Fibroblast of skin of right biceps (primary cell): ENCODE data around the gene RBP3.
A peak's percentile ranks its signal among the peaks of the same experiment; 100 is the strongest.

Experiments
- DNase-seq: peaks from one replicate; pipeline ENCODE4 v3.0.0-alpha.2; 2013

Gene RBP3

GRCh38 chr10:47339186-47339735, 8.9 kb upstream of the RBP3 start:
- DNase-seq, result no peak

GRCh38 chr10:47339759-47340607, 8.2 kb upstream of the RBP3 start:
- DNase-seq, result no peak

- peak; percentile 46 for DNase-seq
These were observed 7.5 kb upstream of the RBP3 start for GRCh38 chr10:47340608-47341170.

GRCh38 chr10:47344996-47345870, 2.9 kb upstream of the RBP3 start:
- no peak for DNase-seq

GRCh38 chr10:47346581-47347302, 1.4 kb upstream of the RBP3 start:
- no peak for DNase-seq

- DNase-seq, result no peak
These were observed 874 bp upstream of the RBP3 start for GRCh38 chr10:47347303-47347675.

- DNase-seq, result no peak
These were observed 703 bp downstream of the RBP3 start for GRCh38 chr10:47348661-47349470.

GRCh38 chr10:47349516-47349915, 1.4 kb downstream of the RBP3 start:
- no peak for DNase-seq

- no peak for DNase-seq
These were observed 1.8 kb downstream of the RBP3 start for GRCh38 chr10:47349941-47350371.

- DNase-seq, result no peak
These were observed 2.8 kb downstream of the RBP3 start for GRCh38 chr10:47350671-47351640.

GRCh38 chr10:47351899-47352815, 4.0 kb downstream of the RBP3 start:
- no peak for DNase-seq

GRCh38 chr10:47353351-47353750, 5.2 kb downstream of the RBP3 start:
- no peak for DNase-seq

- peak; percentile 9 for DNase-seq
These were observed 6.0 kb downstream of the RBP3 start for GRCh38 chr10:47354165-47354564.

GRCh38 chr10:47354900-47355299, 6.7 kb downstream of the RBP3 start:
- no peak for DNase-seq

GRCh38 chr10:47356708-47357107, 8.5 kb downstream of the RBP3 start:
- DNase-seq, result no peak

GRCh38 chr10:47357131-47357582, 9.0 kb downstream of the RBP3 start:
- no peak for DNase-seq

- no peak for DNase-seq
These were observed 9.7 kb downstream of the RBP3 start for GRCh38 chr10:47357911-47358310.

GRCh38 chr10:47358457-47358856, 10.3 kb downstream of the RBP3 start:
- DNase-seq, result no peak

GRCh38 chr10:47359101-47359500, 10.9 kb downstream of the RBP3 start:
- no peak for DNase-seq
